NCI-H524 (cell line): ENCODE measurements around the gene PRR9.
"Not testable (repeated sequence)": the region's sequence is repeated elsewhere in the genome, so short reads cannot be mapped to it uniquely, and the experiment has no call there.

ENCODE experiments used
- DNase-seq, 2 experiments: peaks; one replicate each; lab custom pipeline; 2025; lab: John Stamatoyannopoulos, UW

Gene PRR9, protein sequence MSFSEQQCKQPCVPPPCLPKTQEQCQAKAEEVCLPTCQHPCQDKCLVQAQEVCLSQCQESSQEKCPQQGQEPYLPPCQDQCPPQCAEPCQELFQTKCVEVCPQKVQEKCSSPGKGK

DNA sequence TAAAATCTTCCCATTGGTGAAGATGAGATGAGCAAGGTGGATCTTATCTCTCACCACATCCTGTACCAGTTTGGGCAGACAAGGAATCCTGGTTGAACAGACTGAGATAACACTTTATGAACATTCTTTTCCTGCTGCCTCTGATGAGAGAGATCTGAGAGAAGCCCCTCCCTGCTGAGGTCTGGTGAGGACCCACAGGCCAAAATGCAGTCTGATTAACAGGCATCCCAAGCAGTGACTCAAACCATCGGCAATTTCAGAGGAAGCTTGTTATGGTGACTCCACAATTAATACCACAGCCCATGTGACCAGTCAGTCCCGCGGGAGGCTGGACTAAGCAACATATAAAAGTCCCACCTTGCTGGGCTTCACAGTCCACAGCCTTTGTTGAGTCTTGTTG, at the start of gene PRR9:
Gene PRR9 (plus strand): TSS at position 373 of the 400 bp plus-strand sequence. CDS start 561 bp downstream, outside the sequence.
- no peak for DNase-seq

DNA sequence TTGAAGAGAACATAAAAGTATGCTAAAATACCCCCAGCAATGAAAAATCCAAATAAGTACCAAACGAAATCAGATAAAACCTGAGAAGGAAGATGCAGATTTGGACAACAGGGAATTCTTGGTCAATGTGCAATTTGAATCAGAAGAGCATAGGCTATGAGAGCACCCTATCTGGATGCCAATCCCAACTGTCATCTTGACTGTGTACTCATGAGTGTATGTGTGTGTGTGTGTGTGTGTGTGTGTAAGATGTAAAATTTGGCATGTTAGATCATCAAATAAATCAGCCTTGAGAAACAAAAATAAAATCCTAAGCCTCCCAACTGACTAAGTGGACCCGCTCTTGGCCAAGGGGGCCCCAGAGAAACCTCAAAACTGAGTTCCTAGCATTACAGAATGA, 48.7 kb upstream of the PRR9 start:
- DNase-seq, result no peak

DNA sequence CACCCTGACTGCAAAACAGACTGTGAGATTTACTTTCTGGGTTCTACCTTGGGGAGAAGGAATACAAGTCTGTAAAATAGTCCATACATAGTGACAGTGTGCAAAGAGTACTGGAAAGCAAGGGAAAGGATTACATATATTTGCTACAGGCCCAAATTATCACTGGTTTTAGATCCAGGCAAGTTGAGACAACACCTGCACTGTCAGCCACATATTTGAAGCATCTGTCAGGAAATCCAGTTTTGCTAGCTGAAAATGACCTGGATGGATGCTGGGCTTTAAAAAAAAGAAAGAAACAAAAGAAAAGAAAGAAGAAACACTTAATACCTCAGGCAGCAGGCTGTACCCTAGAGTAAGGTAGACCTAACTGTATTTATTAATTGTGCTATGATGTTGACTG, 42.8 kb upstream of the PRR9 start:
- no peak for DNase-seq

DNA sequence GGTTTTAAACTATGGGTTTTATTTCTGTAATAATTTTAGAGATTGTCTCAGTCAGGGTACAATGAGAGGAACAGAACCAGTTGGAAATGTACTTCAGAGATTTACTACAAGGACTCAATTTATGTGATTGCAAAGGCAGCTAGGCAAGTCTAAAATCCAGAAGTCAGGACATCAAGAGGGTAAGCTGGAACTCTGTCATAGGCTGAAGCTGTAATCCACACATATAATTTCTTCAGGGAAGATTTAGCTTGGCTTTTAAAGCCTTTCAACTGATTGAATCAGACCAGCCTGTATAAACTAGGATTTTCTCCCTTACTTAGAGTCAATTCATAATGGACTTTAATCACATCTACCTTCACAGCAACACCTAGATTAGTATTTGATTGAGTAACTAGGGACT, 38.5 kb upstream of the PRR9 start:
- DNase-seq, result no peak

DNA sequence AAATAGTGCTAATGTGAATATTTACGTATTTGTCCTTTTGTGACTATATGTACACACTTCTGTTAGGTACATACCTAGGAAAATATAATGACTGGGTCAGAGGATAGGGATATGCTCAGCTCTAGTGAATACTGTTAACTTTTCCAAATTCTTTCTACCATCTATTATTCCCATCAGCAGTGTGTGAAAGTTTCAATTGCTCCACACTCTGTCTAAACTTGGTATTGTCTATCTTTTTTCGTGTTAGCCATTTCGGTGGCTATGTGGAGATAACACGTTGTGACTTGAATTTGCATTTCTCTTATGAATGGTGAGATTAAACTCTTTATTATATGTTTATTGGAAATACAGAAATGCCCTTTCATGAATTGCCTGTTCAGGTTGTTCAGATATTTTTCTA, 36.8 kb upstream of the PRR9 start:
- DNase-seq, result no peak

DNA sequence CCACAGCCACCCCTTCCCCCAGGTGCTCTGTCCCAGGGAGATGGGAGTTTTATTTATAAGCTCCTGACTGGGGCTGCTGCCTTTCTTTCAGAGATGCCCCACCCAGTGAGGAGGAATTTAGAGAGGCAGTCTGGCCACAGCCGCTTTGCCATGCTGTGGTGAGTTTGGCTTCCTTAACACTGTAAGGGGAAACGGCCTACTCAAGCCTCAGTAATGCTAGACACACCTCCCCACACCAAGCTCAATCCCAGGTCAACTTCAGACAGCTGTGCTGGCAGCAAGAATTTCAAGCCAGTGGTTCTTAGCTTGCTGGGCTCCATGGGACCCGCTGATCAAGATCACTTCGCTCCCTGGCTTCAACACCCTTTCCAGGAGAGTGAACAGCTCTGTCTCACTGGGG, 29.1 kb upstream of the PRR9 start:
- DNase-seq, result not testable (repeated sequence)

DNA sequence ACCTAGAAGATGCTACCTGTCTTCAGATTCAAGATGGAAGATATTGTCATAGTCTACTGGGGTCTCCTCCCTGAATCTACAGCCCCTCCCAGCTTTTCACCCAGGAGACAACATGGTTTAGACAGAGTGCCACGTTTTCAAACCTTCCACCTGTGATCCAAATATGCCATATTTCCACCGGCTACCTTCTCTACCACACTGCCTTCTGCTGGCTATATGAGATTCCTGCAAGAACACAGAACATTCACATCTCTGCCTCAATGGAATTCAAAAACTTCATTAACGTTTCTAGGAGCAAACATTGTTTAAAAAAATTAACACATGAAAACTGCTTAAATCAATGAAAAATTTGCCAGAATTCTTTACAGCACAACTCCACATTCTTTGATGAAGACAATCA, 27.0 kb upstream of the PRR9 start:
- no peak for DNase-seq

DNA sequence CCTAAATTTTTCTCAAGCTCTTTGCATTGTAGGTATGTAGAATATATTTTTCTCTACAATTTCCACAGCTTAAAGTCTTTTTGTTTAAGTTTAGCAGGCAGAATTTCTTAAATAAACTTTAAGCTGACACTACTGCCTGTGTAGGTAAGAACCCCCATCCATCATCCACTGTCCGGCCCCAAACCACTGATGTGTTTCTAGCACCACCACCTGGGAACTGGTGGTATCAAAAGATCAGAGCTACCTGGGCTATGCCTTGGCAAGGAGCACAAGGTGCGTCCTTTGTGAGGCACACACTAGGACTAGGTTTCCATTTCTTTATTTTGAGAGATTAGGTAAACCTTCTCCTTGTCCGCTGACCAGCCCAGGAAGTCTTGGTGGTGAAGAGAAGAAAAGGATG, 24.7 kb upstream of the PRR9 start:
- peak; percentile 1 to 3 for DNase-seq

DNA sequence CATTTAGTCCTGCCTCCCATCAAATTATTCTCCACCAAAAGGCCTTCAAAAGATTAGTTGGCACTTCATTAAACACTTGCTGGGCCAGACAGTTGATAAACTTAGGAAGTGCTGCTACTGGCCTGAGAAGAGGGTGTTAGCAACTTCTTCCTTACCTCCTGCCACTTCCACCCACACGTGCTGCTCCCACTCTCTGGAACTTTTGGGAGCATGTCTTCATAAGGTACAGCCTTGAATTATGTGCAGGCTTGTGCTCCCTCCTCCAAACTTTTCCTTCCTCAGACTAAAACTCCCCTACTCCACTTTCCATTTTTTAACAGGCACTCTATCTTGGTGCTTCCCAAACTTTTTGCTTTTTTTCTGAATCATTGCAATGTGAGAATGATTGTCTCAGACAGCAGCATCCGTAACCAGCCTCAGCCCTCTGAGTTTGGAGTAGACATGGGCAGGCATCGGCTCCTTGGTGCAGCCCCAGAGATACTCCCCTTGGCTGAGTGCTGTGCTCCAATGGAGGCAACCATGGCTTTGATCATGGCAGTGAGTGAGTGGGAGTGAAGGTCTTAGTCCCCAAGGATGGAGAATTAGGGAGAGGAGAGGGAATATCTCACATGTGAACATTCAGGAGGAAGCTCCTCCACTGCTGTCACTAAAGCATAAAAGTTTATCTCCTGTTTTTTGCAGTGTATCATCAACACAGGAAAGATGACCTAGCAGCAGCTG, 22.9 kb upstream of the PRR9 start:
- no peak for DNase-seq

DNA sequence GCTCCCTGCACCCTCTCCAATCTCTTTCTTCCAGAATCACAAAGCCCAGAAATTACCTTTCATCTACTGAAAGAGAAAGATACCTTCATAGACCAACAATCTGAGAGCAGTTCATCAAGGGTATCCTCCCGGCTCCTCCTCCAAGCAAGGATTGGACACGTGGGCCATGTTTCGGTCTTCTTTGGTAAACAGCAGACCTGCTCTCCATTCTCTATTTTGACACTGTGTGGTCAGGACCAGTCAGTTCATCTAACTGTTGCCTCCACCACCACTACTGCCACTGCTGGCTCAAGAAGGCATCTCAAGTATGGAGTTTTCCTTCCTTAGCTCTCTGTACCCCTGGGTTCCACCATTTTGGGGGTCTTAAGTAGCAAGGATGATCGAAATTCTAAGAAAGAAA, 22.2 kb upstream of the PRR9 start:
- no peak for DNase-seq

DNA sequence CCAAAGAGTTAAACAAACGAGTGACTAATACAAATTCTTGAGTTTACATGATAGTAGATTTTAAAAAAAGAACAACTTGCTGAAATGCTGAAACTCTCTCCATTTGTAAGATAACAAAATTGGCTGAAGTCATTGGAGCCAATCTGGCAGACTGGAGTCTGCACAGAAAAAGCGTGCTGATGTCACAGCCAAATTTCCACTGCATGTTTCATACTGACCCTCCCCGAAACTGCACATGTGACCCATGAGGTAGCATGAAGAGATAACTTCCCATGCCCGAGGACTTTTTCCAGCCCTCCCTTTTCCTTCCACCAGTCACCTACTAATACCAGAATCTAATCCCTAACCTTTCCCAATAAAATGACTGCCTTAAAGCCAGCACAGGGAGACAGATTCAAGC, 15.4 kb upstream of the PRR9 start:
- DNase-seq, result no peak

DNA sequence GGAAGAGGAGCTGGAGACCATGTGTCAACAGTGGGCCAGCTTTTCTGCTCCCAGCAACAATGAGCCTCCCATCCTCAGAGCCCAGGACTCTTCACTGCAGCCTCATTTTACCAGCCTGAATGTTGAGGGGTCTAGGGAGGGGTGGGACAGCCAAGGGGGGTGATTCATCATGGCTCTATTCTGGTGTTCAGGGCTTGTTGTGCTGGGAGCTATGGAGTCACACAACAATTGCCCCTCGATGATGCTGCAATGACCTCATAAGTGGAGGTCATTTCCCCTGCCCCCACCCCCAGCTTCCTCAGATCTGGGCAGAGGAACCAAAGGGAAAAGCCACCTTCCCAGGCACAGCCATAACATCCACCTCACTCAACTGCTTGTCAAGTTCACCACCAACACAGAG, 14.3 kb upstream of the PRR9 start, which contains the start of gene LELP1:
Gene LELP1 (plus strand): TSS at position 301 of the 400 bp plus-strand sequence. CDS start 1,278 bp downstream, outside the sequence.
- no peak for DNase-seq

DNA sequence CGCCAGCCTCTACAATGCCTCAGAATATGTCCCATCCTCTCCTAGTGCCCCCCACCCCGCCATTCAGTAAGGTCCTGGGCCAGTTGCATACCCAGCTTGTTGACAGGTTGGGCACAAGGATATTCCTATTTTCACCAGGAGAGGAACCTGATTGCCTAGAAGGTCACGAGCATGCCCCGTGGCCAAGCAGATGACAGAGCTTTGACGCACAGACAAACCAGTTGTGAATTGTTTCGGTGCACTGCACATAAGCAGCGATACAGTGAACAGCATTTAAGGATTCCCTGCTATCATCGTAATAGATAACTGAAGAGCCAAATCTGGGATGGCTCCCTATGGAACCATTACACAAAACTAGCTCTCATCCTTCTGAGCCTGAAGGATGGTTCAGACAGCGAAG, 10.8 kb upstream of the PRR9 start:
- no peak for DNase-seq

DNA sequence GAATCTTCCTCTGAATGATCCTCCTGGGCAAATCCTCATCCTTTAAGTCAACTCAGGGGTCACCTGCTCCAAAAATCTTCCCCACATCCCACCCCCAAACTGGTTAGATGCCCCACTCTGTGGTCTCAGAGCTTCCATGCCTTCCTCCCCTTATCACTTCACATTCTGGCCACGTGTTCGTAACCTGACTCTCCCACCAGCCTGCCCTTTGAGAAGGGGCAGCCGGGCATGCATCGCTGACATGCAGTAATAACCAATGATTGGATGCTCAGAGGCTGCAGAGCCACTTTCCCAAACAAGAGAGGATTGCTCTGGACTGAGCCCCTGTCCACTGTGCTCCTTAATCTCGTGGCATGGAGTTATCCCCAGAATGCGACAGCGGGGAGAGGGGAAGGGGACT, 7.2 kb upstream of the PRR9 start:
- no peak for DNase-seq

DNA sequence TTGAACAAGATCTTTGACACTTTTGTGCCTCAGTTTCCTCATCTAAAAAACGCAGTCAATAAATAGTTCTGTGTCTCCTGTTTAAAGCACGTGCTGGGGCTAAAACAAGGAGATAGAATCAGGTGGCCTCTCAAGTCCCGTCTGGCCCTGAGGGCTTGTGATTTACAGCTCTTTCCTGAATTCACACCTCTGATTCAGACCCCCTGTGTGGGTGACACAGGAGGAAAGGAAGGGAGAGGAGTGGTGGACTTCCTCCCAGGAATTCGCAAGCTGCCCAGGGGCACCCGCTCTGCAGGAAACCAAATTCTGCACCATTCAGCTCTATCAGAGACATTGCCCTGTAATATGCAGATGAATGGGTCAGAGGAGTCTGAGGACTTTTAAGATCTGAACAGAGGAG, 5.2 kb upstream of the PRR9 start:
- DNase-seq, result no peak

DNA sequence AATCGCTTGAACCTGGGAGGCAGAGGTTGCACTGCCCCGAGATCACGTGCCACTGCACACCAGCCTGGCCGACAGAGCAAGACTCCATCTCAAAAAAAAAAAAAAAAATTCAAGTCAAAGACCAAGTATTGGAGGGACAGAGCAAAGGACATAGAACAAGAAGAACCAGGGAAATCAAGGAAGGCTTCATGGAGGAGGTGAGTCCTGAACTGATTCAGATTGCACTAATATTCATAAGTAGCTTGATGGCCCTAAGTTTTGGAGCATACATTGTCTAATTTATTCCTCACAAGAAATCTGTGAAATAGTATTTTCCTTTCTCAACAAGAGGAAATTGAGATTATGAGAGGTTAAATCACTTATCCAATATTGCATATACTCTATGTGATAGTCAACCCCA, 3.9 kb upstream of the PRR9 start:
- no peak for DNase-seq

DNA sequence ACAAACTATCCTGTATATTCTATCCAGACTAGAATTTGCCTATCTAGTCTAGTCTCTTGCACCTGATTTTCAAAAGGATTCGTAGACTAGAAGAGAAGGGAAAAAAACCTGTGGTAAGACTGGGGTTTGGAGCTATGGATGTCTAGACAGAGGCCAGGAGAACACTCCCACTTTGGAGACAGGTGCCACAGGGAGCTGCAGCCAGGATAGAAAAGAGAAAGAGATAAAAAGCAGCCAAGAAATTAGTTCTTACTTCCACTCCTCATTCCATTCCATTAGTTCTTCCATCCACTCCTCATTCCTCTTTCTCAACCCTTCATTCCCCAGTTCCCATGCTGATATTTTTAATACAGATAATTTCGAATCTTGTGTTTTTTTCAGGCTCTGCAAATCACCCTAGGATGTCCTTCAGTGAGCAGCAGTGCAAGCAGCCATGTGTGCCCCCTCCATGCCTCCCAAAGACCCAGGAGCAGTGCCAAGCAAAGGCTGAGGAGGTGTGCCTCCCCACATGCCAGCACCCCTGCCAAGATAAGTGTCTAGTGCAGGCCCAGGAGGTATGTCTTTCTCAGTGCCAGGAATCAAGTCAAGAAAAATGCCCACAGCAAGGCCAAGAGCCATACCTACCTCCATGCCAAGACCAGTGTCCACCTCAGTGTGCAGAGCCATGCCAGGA, 496 bp downstream of the PRR9 start:
- DNase-seq, result no peak

DNA sequence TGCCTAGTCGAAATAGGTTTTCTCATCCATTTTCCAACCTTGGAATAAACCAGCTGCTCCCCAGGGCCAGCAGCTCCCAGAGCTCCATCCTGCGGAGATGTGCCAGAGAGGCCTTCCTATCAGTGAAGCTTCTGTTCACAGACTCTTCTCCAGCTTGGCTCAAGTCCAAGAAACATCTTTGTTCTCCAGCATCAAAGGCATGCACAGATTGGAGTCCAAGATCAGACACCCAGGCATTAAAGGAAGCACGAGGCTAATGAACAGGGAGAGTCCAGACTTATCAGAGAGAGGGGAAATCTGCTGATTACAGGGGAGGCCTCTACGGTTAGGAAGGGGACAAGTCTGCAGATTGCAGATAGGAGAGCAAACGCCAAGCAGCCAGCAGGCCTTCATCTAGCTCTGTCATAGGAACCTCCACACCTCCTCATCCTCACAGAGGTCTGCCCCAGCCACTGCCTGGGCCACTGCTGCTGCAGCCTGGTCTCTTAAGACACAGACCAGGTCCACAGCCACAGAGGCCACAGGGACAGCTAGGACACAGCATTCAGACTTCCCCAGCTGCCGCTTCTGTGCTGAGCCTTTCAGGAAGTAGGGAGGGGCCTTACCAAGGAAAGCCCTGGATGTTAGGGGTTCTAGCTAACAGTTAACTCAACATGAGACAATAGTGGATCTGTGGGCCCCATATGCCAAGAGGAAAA, 3.4 kb downstream of the PRR9 start:
- DNase-seq, result no peak

DNA sequence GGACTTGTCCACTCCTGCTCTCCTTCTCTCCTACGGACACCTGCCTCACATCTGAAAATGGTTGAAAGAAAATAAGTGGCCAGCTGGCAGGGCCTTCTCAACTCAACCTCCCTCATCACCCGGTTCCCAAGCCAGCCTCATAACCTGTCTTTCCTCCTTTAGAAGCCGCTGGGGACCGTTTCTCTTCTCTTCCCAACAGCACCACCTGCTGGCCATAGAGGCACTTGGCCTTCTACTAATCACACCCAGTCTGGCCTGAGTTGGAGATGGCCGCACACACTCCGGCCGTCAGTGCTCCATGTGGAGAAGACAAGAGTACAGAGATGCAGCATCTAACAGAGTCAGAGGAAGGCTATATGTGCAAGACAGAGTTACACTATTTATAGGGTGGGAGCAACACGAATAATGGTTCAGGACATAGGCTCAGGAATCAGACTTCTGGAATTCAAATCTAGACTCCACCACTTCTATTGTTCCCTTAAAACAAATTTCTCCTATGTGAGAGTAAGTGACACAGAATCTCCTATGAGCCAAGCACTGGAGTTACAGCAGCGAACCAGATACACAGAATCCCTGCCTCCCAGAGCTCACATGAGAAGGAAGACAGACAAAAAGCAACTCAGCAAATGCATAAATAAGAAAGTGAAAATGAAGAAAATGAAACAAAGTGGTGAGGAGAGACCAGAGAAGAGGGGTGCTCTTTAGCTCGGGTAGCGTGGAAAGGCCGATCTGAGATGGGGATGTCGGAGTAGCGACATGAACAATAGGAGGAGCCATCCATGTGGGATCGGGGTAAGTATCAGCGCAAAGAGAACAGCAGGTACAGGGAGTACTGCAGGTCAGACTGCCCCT, 5.9 kb downstream of the PRR9 start:
- peak; percentile 37 to 58 for DNase-seq

DNA sequence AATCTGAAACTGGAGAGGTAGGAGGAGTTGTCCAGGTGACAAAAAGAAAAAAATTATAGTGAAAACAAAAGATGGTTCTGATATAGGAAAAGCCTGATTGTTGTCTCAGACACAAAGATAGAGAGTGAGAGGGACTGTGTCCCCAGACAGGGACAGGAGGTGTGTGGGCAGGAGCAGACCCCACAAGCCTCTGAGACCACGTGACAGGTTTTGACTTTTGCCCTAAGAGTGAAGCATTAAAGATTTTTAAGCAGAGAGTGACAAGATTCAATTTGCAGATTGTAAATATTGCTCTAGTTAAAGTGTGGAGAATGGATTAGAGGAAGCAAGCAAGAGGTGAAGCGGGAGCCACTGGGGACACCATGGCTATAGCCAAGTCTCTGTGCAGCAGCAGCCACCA, 10.4 kb downstream of the PRR9 start:
- DNase-seq, result no peak

DNA sequence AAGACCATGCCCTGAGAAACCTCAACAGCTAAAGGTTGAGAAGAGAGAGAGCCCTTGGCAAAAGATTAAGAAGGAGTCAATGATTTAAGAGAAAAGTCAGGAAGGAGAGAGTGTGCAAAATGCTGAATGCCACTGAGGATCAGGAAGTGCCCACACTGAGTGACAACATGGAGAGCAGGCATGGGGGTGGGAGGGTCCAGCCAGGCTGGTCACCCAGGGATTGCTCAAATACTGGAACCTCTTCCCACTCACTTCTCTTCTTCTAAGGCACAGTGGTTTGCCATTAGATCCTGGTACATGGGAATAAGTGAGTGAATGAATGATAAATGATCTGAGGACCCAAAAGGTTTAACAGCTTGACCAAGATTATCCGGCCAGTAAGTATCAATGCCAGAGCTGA, 11.1 kb downstream of the PRR9 start:
- DNase-seq, result no peak
